Activated CD4-positive, alpha-beta T cell treated with anti-CD3 and anti-CD28 coated beads for 4 hours (primary cell): ENCODE data around the gene MSH2.
"Not testable (repeated sequence)": the region's sequence is repeated elsewhere in the genome, so short reads cannot be mapped to it uniquely, and the experiment has no call there.

Experiments
- DNase-seq, 2 donors: peaks; one replicate each; pipeline ENCODE4 v3.0.0-alpha.2; 2020

Gene MSH2

GRCh38 chr2:47402805-47403608, at the start of gene MSH2:
TSS of gene MSH2 (plus strand) at chr2:47403156. CDS start at chr2:47403192, 36 bp downstream.
- peak; percentile 90 to 91 for DNase-seq

GRCh38 chr2:47354013-47354847, 48.7 kb upstream of the MSH2 start:
- no peak for DNase-seq

GRCh38 chr2:47354848-47355204, 48.1 kb upstream of the MSH2 start:
- DNase-seq = no peak

GRCh38 chr2:47357483-47357882, 45.5 kb upstream of the MSH2 start:
- DNase-seq = no peak

- DNase-seq = no peak
Measured at GRCh38 chr2:47359375-47359868, 43.5 kb upstream of the MSH2 start.

- DNase-seq = no peak
Measured at GRCh38 chr2:47360283-47360682, 42.7 kb upstream of the MSH2 start.

GRCh38 chr2:47360927-47361326, 42.0 kb upstream of the MSH2 start:
- no peak for DNase-seq

- DNase-seq = not testable (repeated sequence)
Measured at GRCh38 chr2:47361505-47362229, 41.3 kb upstream of the MSH2 start.

GRCh38 chr2:47373747-47374146, 29.2 kb upstream of the MSH2 start:
- DNase-seq = no peak

GRCh38 chr2:47375307-47375706, 27.6 kb upstream of the MSH2 start:
- no peak for DNase-seq

- no peak for DNase-seq
Measured at GRCh38 chr2:47379384-47379783, 23.6 kb upstream of the MSH2 start.

GRCh38 chr2:47381408-47381807, 21.5 kb upstream of the MSH2 start:
- no peak for DNase-seq

- no peak for DNase-seq
Measured at GRCh38 chr2:47386551-47386950, 16.4 kb upstream of the MSH2 start.

GRCh38 chr2:47388888-47389287, 14.1 kb upstream of the MSH2 start:
- DNase-seq = no peak

- DNase-seq = no peak
Measured at GRCh38 chr2:47389692-47390091, 13.3 kb upstream of the MSH2 start.

- DNase-seq = no peak
Measured at GRCh38 chr2:47401789-47402554, 984 bp upstream of the MSH2 start.

- DNase-seq = no peak
Measured at GRCh38 chr2:47402555-47402804, 476 bp upstream of the MSH2 start.

GRCh38 chr2:47403609-47404193, 745 bp downstream of the MSH2 start:
- no peak for DNase-seq

GRCh38 chr2:47404356-47404755, 1.4 kb downstream of the MSH2 start:
- no peak for DNase-seq

- DNase-seq = no peak
Measured at GRCh38 chr2:47405757-47406156, 2.8 kb downstream of the MSH2 start.

- not testable (repeated sequence) for DNase-seq
Measured at GRCh38 chr2:47406649-47407330, 3.8 kb downstream of the MSH2 start.

- DNase-seq = not testable (repeated sequence)
Measured at GRCh38 chr2:47407976-47408375, 5.0 kb downstream of the MSH2 start.
